Gastroesophageal sphincter (tissue), 3 donors: ENCODE results near the gene GSTA4.

Experiments
- POLR2A ChIP-seq, 2 donors: fragments of 450-650 bp; IDR thresholded peaks; one replicate each; pipeline ENCODE4 v1.6.1; 2017; ENCODE audit warnings: antibody characterized with exemption in 2 of 2, mild to moderate bottlenecking in 2 of 2, moderate library complexity in 1 of 2
- POLR2AphosphoS5 ChIP-seq: sonication (generic); formaldehyde crosslinking; IDR thresholded peaks from one replicate; pipeline ENCODE4 v1.6.1; 2017; ENCODE audit warnings: antibody characterized with exemption
- TF ChIP-seq, protein P1 (sequence below), 4 experiments: fragments of 200-600 bp in 2 of 4; fragments of 450-650 bp in 2 of 4; sonication (generic) in 1 of 4; IDR thresholded peaks; one replicate each; pipeline ENCODE4 v1.5.1; 2017 to 2019; ENCODE audit warnings: antibody characterized with exemption in 4 of 4, mild to moderate bottlenecking in 2 of 4, moderate library complexity in 2 of 4

- TF ChIP-seq, protein P1, sequence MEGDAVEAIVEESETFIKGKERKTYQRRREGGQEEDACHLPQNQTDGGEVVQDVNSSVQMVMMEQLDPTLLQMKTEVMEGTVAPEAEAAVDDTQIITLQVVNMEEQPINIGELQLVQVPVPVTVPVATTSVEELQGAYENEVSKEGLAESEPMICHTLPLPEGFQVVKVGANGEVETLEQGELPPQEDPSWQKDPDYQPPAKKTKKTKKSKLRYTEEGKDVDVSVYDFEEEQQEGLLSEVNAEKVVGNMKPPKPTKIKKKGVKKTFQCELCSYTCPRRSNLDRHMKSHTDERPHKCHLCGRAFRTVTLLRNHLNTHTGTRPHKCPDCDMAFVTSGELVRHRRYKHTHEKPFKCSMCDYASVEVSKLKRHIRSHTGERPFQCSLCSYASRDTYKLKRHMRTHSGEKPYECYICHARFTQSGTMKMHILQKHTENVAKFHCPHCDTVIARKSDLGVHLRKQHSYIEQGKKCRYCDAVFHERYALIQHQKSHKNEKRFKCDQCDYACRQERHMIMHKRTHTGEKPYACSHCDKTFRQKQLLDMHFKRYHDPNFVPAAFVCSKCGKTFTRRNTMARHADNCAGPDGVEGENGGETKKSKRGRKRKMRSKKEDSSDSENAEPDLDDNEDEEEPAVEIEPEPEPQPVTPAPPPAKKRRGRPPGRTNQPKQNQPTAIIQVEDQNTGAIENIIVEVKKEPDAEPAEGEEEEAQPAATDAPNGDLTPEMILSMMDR (IDR thresholded peaks at IDR 0.05): no peak
- TF ChIP-seq POLR2A (IDR thresholded peaks at IDR 0.05) (no peak), POLR2AphosphoS5 (no peak)
Observed at GRCh38 chr6:53027131-53027718, 32.1 kb upstream of the GSTA4 start.
